ENCODE measurements around the gene ARHGAP24. TPM values are rescaled to one million over a fixed set of nuclear protein-coding genes. Genes with fewer than 3 reads are reported as not detected.

ARHGAP24 gene
- total and polyA plus RNA-seq, 12 donors, result 6.7 to 35.5 (median 23.9) TPM

- no peak for ATAC-seq
- intact Hi-C loops (cut with DNase I), result no loop called here
- whole genome bisulfite sequencing, 2 donors, result 32 to 48% methylated on average over 1 of the region's 1 CpG
- H3K9me3 ChIP-seq, result no peaks in the 10 kb centered on the region
- no peaks in the 10 kb centered on the region for H3K27me3 ChIP-seq
- no peak overlapping the region for H3K27ac ChIP-seq
- TF ChIP-seq CTCF (IDR thresholded peaks at IDR 0.05), result no peak
- DNase-seq, result no peak
- H3K4me3 ChIP-seq, result no peak overlapping the region
- H3K4me1 ChIP-seq, result peaks cover 0 to 31% (median 18%) of the 10 kb centered on the region in 9 donors
- no peaks in the 10 kb centered on the region for H3K36me3 ChIP-seq
These were observed 297.5 kb downstream of the ARHGAP24 start for GRCh38 chr4:85772470-85772869.

- intact Hi-C loops (cut with DNase I), result no loop called here
- no peak overlapping the region for H3K4me3 ChIP-seq
- no peaks in the 10 kb centered on the region for H3K27me3 ChIP-seq
- no peaks in the 10 kb centered on the region for H3K9me3 ChIP-seq
- H3K27ac ChIP-seq, result no peak overlapping the region
- DNase-seq (no peak), ATAC-seq (no peak)
- H3K4me1 ChIP-seq, result peaks cover 0 to 40% (median 23%) of the 10 kb centered on the region in 9 donors
- TF ChIP-seq CTCF (IDR thresholded peaks at IDR 0.05), result no peak
- no peaks in the 10 kb centered on the region for H3K36me3 ChIP-seq
- WGBS, 2 donors, result 86 to 95% methylated on average over 1 of the region's 1 CpG
These were observed 298.4 kb downstream of the ARHGAP24 start for GRCh38 chr4:85773372-85773771.

- DNase-seq (no peak), ATAC-seq (peak in 2 of 8 donors; percentile 24 to 41)
- no peak overlapping the region for H3K4me3 ChIP-seq
- no peaks in the 10 kb centered on the region for H3K27me3 ChIP-seq
- H3K9me3 ChIP-seq, result no peaks in the 10 kb centered on the region
- intact Hi-C loops (cut with DNase I), result no loop called here
- WGBS, 2 donors, result 29 to 66% methylated on average over 1 of the region's 1 CpG
- H3K27ac ChIP-seq, result no peak overlapping the region
- no peak for TF ChIP-seq CTCF (IDR thresholded peaks at IDR 0.05)
- H3K4me1 ChIP-seq, result peaks cover 0 to 44% (median 28%) of the 10 kb centered on the region in 9 donors
- H3K36me3 ChIP-seq, result no peaks in the 10 kb centered on the region
These were observed 299.1 kb downstream of the ARHGAP24 start for GRCh38 chr4:85774000-85774399.

GRCh38 chr4:85774489-85774888, 299.5 kb downstream of the ARHGAP24 start:
- ATAC-seq (no peak), DNase-seq (no peak)

More at GRCh38 chr4:85774489-85774888, 299.5 kb downstream of the ARHGAP24 start:
- 74 to 77% methylated on average over 3 of the region's 3 CpGs for WGBS, 2 donors
- Histone ChIP-seq H3K27ac (no peak overlapping the region), H3K27me3 (no peaks in the 10 kb centered on the region), H3K9me3 (no peaks in the 10 kb centered on the region), H3K4me1 (peaks cover 0 to 49% (median 33%) of the 10 kb centered on the region in 9 donors), H3K4me3 (no peak overlapping the region), H3K36me3 (no peaks in the 10 kb centered on the region)
- no peak for TF ChIP-seq CTCF (IDR thresholded peaks at IDR 0.05)
- intact Hi-C loops (cut with DNase I), result no loop called here
